Measurements from ENCODE around the gene HLF.

Gene HLF

GRCh38 chr17:55264645-55265298, at the start of gene HLF:
TSS of gene HLF (plus strand) at chr17:55264960. CDS start at chr17:55265485, 525 bp downstream.
- H3K4me3 ChIP-seq (ENCODE audit: low read depth, low read length) = peak within 1 kb of the TSS; percentile 36
- in situ Hi-C loops (cut with HindIII; ENCODE audit: low sequenced_read_pairs) = no loop called here
- DNase-seq (ENCODE audit: low read depth, low spot score) = peak; percentile 60
- no peak for TF ChIP-seq CTCF (IDR thresholded peaks at IDR 0.05; ENCODE audit: low read depth, low read length)

- TF ChIP-seq CTCF (IDR thresholded peaks at IDR 0.05; ENCODE audit: low read depth, low read length) = no peak
- H3K4me3 ChIP-seq (ENCODE audit: low read depth, low read length) = no peak overlapping the region
- DNase-seq (ENCODE audit: low read depth, low spot score) = no peak
- in situ Hi-C loops (cut with HindIII; ENCODE audit: low sequenced_read_pairs) = no loop called here
Observed at GRCh38 chr17:55215711-55216110, 49.0 kb upstream of the HLF start.

- TF ChIP-seq CTCF (IDR thresholded peaks at IDR 0.05; ENCODE audit: low read depth, low read length) = no peak
- in situ Hi-C loops (cut with HindIII; ENCODE audit: low sequenced_read_pairs) = no loop called here
- no peak for DNase-seq (ENCODE audit: low read depth, low spot score)
- H3K4me3 ChIP-seq (ENCODE audit: low read depth, low read length) = no peak overlapping the region
Observed at GRCh38 chr17:55216888-55217287, 47.9 kb upstream of the HLF start.

GRCh38 chr17:55219459-55219858, 45.3 kb upstream of the HLF start:
- no peak for TF ChIP-seq CTCF (IDR thresholded peaks at IDR 0.05; ENCODE audit: low read depth, low read length)
- in situ Hi-C loops (cut with HindIII; ENCODE audit: low sequenced_read_pairs) = no loop called here
- no peak overlapping the region for H3K4me3 ChIP-seq (ENCODE audit: low read depth, low read length)
- DNase-seq (ENCODE audit: low read depth, low spot score) = no peak

- in situ Hi-C loops (cut with HindIII; ENCODE audit: low sequenced_read_pairs) = no loop called here
- TF ChIP-seq CTCF (IDR thresholded peaks at IDR 0.05; ENCODE audit: low read depth, low read length) = no peak
- no peak overlapping the region for H3K4me3 ChIP-seq (ENCODE audit: low read depth, low read length)
- DNase-seq (ENCODE audit: low read depth, low spot score) = no peak
Observed at GRCh38 chr17:55219934-55220333, 44.8 kb upstream of the HLF start.

GRCh38 chr17:55223524-55223923, 41.2 kb upstream of the HLF start:
- no peak for DNase-seq (ENCODE audit: low read depth, low spot score)
- H3K4me3 ChIP-seq (ENCODE audit: low read depth, low read length) = no peak overlapping the region
- in situ Hi-C loops (cut with HindIII; ENCODE audit: low sequenced_read_pairs) = no loop called here
- no peak for TF ChIP-seq CTCF (IDR thresholded peaks at IDR 0.05; ENCODE audit: low read depth, low read length)
